Dermis blood vessel endothelial cell (primary cell): ENCODE results near the gene TOX2. TPM values are rescaled to one million over a fixed set of nuclear protein-coding genes. Genes with fewer than 3 reads are reported as not detected.
"Not testable (repeated sequence)": the region's sequence is repeated elsewhere in the genome, so short reads cannot be mapped to it uniquely, and the experiment has no call there.

ENCODE experiments used
- DNase-seq: peaks from one replicate; pipeline ENCODE4 v3.0.0; 2010
- total RNA-seq: library from RNA; depleted of rRNA; stranded (reverse); fragments of >200 nt; gene quantifications from 2 replicates; pipeline ENCODE4 v1.2.3, GENCODE V29; 2014

The TOX2 gene
- total RNA-seq, 1 donor from 2014 or later: 1.5 TPM

GRCh38 chr20:44034451-44034850, 119.8 kb downstream of the TOX2 start:
- DNase-seq: no peak

- DNase-seq: no peak
Observed at GRCh38 chr20:44034965-44035635, 120.4 kb downstream of the TOX2 start.

- no peak for DNase-seq
Observed at GRCh38 chr20:44035924-44036323, 121.3 kb downstream of the TOX2 start.

- DNase-seq: no peak
Observed at GRCh38 chr20:44036441-44036840, 121.8 kb downstream of the TOX2 start.

- DNase-seq: no peak
Observed at GRCh38 chr20:44038681-44039123, 124.0 kb downstream of the TOX2 start.

- DNase-seq: no peak
Observed at GRCh38 chr20:44039147-44039546, 124.5 kb downstream of the TOX2 start.

- DNase-seq: no peak
Observed at GRCh38 chr20:44039741-44040140, 125.1 kb downstream of the TOX2 start.

- DNase-seq: no peak
Observed at GRCh38 chr20:44040202-44040915, 125.7 kb downstream of the TOX2 start.

- no peak for DNase-seq
Observed at GRCh38 chr20:44041001-44041400, 126.3 kb downstream of the TOX2 start.

- DNase-seq: not testable (repeated sequence)
Observed at GRCh38 chr20:44044712-44045111, 130.1 kb downstream of the TOX2 start.

GRCh38 chr20:44050327-44050726, 135.7 kb downstream of the TOX2 start:
- DNase-seq: no peak

GRCh38 chr20:44050925-44051660, 136.4 kb downstream of the TOX2 start:
- DNase-seq: no peak

GRCh38 chr20:44051661-44052000, 137.0 kb downstream of the TOX2 start:
- no peak for DNase-seq

- no peak for DNase-seq
Observed at GRCh38 chr20:44052166-44052565, 137.5 kb downstream of the TOX2 start.

- no peak for DNase-seq
Observed at GRCh38 chr20:44053046-44053445, 138.4 kb downstream of the TOX2 start.

GRCh38 chr20:44054118-44054517, 139.5 kb downstream of the TOX2 start:
- DNase-seq: no peak

GRCh38 chr20:44054849-44055248, 140.2 kb downstream of the TOX2 start:
- DNase-seq: no peak

GRCh38 chr20:44056010-44056698, 141.5 kb downstream of the TOX2 start:
- peak; percentile 59 for DNase-seq

- DNase-seq: no peak
Observed at GRCh38 chr20:44057698-44058675, 143.3 kb downstream of the TOX2 start.

- DNase-seq: no peak
Observed at GRCh38 chr20:44064501-44065400, 150.1 kb downstream of the TOX2 start.
